ENCODE results near the gene SART3. TPM values are rescaled to one million over a fixed set of nuclear protein-coding genes. Genes with fewer than 3 reads are reported as not detected.

The SART3 gene
- total and polyA plus RNA-seq, 2 of the 13 experiments (the other 11 are each of a cell fraction or from before 2014, with no cell fraction given): 16.1 to 69.9 TPM

DNA sequence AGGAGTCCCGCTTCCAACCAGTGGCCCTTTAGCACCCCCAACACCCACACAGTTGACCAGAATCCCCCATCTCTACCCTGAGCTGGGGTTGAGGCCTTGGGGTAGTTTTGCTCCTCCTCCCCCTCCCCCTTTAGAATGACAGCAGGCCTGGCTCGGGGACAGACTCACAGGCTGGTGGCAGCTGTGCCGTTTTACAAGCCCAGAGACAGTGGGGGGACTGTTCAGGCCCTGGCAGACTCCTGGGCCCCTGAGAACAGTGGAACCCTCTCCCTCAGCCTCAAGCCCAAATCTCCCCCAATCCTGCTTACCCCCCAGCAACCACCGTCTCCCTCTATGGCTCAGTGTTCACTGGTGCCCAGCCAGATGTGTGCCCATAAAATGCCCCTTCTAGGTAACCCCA is 26.9 kb upstream of the SART3 start:
- H3K36me3 ChIP-seq (replicated peaks in 1 of 2; ENCODE audit: control insufficient read depth in 1 of 2, insufficient read depth in 2 of 2, low read length in 2 of 2): no peaks in the 10 kb centered on the region
- no peaks in the 10 kb centered on the region for H3K4me1 ChIP-seq (ENCODE audit: insufficient read depth, low read length)
- H2AFZ ChIP-seq (ENCODE audit: low read length): no peak overlapping the region
- 19% methylated on average over 2 of the region's 4 CpGs for WGBS (ENCODE audit: low lambda C conversion rate)
- no peak overlapping the region for H3K27ac ChIP-seq (ENCODE audit: extremely low read length, insufficient read depth, low read length)
- no peaks in the 10 kb centered on the region for H3K9me3 ChIP-seq (ENCODE audit: low read length)
- CTCF ChIA-PET (ENCODE audit: low intra/inter-chr PET ratio, low total read pairs): no interaction called here
- no peak for FAIRE-seq
- TF ChIP-seq, protein P1, sequence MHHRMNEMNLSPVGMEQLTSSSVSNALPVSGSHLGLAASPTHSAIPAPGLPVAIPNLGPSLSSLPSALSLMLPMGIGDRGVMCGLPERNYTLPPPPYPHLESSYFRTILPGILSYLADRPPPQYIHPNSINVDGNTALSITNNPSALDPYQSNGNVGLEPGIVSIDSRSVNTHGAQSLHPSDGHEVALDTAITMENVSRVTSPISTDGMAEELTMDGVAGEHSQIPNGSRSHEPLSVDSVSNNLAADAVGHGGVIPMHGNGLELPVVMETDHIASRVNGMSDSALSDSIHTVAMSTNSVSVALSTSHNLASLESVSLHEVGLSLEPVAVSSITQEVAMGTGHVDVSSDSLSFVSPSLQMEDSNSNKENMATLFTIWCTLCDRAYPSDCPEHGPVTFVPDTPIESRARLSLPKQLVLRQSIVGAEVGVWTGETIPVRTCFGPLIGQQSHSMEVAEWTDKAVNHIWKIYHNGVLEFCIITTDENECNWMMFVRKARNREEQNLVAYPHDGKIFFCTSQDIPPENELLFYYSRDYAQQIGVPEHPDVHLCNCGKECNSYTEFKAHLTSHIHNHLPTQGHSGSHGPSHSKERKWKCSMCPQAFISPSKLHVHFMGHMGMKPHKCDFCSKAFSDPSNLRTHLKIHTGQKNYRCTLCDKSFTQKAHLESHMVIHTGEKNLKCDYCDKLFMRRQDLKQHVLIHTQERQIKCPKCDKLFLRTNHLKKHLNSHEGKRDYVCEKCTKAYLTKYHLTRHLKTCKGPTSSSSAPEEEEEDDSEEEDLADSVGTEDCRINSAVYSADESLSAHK (CRISPR knock-in tag; IDR thresholded peaks at IDR 0.05; ENCODE audit: borderline replicate concordance): no peak
- TF ChIP-seq ISL2 (CRISPR knock-in tag; IDR thresholded peaks at IDR 0.05): no peak
- TF ChIP-seq ZBTB7B (CRISPR knock-in tag; IDR thresholded peaks at IDR 0.05): no peak
- TF ChIP-seq SRSF4 (IDR thresholded peaks at IDR 0.05; ENCODE audit: low read depth, low read length, poor library complexity, severe bottlenecking): no peak
- no peaks in the 10 kb centered on the region for H3K79me2 ChIP-seq (ENCODE audit: insufficient read depth, low read length)
- no peaks in the 10 kb centered on the region for H4K20me1 ChIP-seq (ENCODE audit: insufficient read depth, low read length)
- intact Hi-C loops (cut with micrococcal nuclease; ENCODE audit: unreplicated experiment): no loop called here
- no peak for DNase-seq (ENCODE audit: low spot score)
- H3K4me2 ChIP-seq (ENCODE audit: low read depth, low read length): no peak overlapping the region
- no peak for ATAC-seq
- POLR2A ChIA-PET: no interaction called here
- H3K9ac ChIP-seq (ENCODE audit: insufficient read depth, low read depth, low read length): no peak overlapping the region
- H3K4me3 ChIP-seq (replicated peaks in 1 of 3; ENCODE audit: insufficient read depth in 1 of 3, low read depth in 2 of 3, low read length in 3 of 3): no peak overlapping the region
- BruUV-seq (replicated peaks): no TSS peak
- in situ Hi-C loops (cut with HindIII; ENCODE audit: extremely low pct_ligation_motif_present, low pct_unique_long_range_greater_than_20kb): no loop called here
- H3K27me3 ChIP-seq (ENCODE audit: control insufficient read depth in 1 of 2, insufficient read depth in 2 of 2, low read length in 2 of 2): peaks cover 6 to 36% of the 10 kb centered on the region in 2 experiments

DNA sequence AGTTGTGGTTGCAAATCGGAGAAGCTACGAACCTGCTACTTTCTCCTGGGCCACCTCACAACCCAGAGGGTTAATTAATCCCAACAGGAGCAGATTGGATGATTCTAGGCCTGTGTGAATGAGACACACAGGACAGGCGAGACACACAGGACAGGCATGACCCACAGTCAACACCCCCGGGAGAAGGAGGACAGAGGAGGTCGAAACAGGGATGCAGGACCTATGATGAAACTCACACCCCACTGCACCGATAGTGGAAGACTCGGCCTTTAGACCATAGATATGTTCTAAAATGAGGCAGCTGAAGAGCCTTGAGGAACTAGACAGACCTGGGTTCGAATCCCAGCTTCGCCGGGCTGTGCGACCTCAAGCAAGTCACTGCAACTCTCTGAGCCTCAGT is 25.3 kb upstream of the SART3 start:
- BruUV-seq (replicated peaks): no TSS peak
- FAIRE-seq (no peak), ATAC-seq (no peak), DNase-seq (ENCODE audit: low spot score) (no peak)
- intact Hi-C loops (cut with micrococcal nuclease; ENCODE audit: unreplicated experiment): no loop called here
- Histone ChIP-seq H2AFZ (ENCODE audit: low read length) (no peak overlapping the region), H4K20me1 (ENCODE audit: insufficient read depth, low read length) (no peaks in the 10 kb centered on the region), H3K36me3 (replicated peaks in 1 of 2; ENCODE audit: control insufficient read depth in 1 of 2, insufficient read depth in 2 of 2, low read length in 2 of 2) (no peaks in the 10 kb centered on the region), H3K27ac (ENCODE audit: extremely low read length, insufficient read depth, low read length) (no peak overlapping the region), H3K27me3 (ENCODE audit: control insufficient read depth in 1 of 2, insufficient read depth in 2 of 2, low read length in 2 of 2) (peaks cover 7 to 35% of the 10 kb centered on the region in 2 experiments; a peak in 4 of 5 replicates), H3K9ac (ENCODE audit: insufficient read depth, low read depth, low read length) (no peak overlapping the region), H3K79me2 (ENCODE audit: insufficient read depth, low read length) (no peaks in the 10 kb centered on the region), H3K4me2 (ENCODE audit: low read depth, low read length) (no peak overlapping the region), H3K4me1 (ENCODE audit: insufficient read depth, low read length) (no peaks in the 10 kb centered on the region), H3K9me3 (ENCODE audit: low read length) (no peaks in the 10 kb centered on the region), H3K4me3 (replicated peaks in 1 of 3; ENCODE audit: insufficient read depth in 1 of 3, low read depth in 2 of 3, low read length in 3 of 3) (no peak overlapping the region)
- 56% methylated on average over 11 of the region's 11 CpGs for WGBS (ENCODE audit: low lambda C conversion rate)
- in situ Hi-C loops (cut with HindIII; ENCODE audit: extremely low pct_ligation_motif_present, low pct_unique_long_range_greater_than_20kb): no loop called here
- ChIA-PET POLR2A (no interaction called here), CTCF (ENCODE audit: low intra/inter-chr PET ratio, low total read pairs) (no interaction called here)
- TF ChIP-seq ZEB1 (IDR thresholded peaks at IDR 0.05; ENCODE audit: insufficient replicate concordance, low read depth): no peak
- TF ChIP-seq, protein P2, sequence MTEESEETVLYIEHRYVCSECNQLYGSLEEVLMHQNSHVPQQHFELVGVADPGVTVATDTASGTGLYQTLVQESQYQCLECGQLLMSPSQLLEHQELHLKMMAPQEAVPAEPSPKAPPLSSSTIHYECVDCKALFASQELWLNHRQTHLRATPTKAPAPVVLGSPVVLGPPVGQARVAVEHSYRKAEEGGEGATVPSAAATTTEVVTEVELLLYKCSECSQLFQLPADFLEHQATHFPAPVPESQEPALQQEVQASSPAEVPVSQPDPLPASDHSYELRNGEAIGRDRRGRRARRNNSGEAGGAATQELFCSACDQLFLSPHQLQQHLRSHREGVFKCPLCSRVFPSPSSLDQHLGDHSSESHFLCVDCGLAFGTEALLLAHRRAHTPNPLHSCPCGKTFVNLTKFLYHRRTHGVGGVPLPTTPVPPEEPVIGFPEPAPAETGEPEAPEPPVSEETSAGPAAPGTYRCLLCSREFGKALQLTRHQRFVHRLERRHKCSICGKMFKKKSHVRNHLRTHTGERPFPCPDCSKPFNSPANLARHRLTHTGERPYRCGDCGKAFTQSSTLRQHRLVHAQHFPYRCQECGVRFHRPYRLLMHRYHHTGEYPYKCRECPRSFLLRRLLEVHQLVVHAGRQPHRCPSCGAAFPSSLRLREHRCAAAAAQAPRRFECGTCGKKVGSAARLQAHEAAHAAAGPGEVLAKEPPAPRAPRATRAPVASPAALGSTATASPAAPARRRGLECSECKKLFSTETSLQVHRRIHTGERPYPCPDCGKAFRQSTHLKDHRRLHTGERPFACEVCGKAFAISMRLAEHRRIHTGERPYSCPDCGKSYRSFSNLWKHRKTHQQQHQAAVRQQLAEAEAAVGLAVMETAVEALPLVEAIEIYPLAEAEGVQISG (CRISPR knock-in tag; IDR thresholded peaks at IDR 0.05): no peak
- no peak for TF ChIP-seq ZNF775 (CRISPR knock-in tag; IDR thresholded peaks at IDR 0.05; ENCODE audit: borderline replicate concordance)
- TF ChIP-seq, protein P3, sequence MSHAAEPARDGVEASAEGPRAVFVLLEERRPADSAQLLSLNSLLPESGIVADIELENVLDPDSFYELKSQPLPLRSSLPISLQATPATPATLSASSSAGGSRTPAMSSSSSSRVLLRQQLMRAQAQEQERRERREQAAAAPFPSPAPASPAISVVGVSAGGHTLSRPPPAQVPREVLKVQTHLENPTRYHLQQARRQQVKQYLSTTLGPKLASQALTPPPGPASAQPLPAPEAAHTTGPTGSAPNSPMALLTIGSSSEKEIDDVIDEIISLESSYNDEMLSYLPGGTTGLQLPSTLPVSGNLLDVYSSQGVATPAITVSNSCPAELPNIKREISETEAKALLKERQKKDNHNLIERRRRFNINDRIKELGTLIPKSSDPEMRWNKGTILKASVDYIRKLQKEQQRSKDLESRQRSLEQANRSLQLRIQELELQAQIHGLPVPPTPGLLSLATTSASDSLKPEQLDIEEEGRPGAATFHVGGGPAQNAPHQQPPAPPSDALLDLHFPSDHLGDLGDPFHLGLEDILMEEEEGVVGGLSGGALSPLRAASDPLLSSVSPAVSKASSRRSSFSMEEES (CRISPR knock-in tag; IDR thresholded peaks at IDR 0.05): no peak
- TF ChIP-seq MTF2 (CRISPR knock-in tag; IDR thresholded peaks at IDR 0.05; ENCODE audit: borderline replicate concordance): no peak
- TF ChIP-seq MED1 (CRISPR knock-in tag; IDR thresholded peaks at IDR 0.05): no peak
- no peak for TF ChIP-seq HMGA1 (CRISPR knock-in tag; conservative IDR thresholded peaks at IDR 0.05)
- no peak for TF ChIP-seq ZC3H13 (CRISPR knock-in tag; IDR thresholded peaks at IDR 0.05)

Measured in HepG2 (cell line).